ENCODE results near the gene PGM2. TPM values are rescaled to one million over a fixed set of nuclear protein-coding genes. Genes with fewer than 3 reads are reported as not detected.

PGM2 gene
- polyA plus RNA-seq, 1 donor from 2014 or later = 9.3 TPM

GRCh38 chr4:37896206-37896860 is 69.8 kb downstream of the PGM2 start:
- peaks cover 19% of the 10 kb centered on the region for H3K27me3 ChIP-seq (ENCODE audit: insufficient read depth, low read depth, low read length)
- no peaks in the 10 kb centered on the region for H4K20me1 ChIP-seq (ENCODE audit: insufficient read depth)
- no peak overlapping the region for H3K4me3 ChIP-seq (ENCODE audit: low read length)
- no peak overlapping the region for H2AFZ ChIP-seq (ENCODE audit: low read depth, low read length)
- no peaks in the 10 kb centered on the region for H3K79me2 ChIP-seq (replicated peaks; ENCODE audit: insufficient read depth, low read length)
- no peaks in the 10 kb centered on the region for H3K9me2 ChIP-seq (ENCODE audit: insufficient read depth, low read length)
- H3K36me3 ChIP-seq (ENCODE audit: insufficient read depth, low read length) = no peaks in the 10 kb centered on the region
- H3F3A ChIP-seq (ENCODE audit: insufficient read depth, low read length, poor library complexity, severe bottlenecking) = no peaks in the 10 kb centered on the region
- H3K9ac ChIP-seq (ENCODE audit: low read length) = no peak overlapping the region
- H3K9me3 ChIP-seq (ENCODE audit: low read length) = no peaks in the 10 kb centered on the region
- H3K4me2 ChIP-seq (ENCODE audit: low read length) = no peak overlapping the region
- TF ChIP-seq POLR2AphosphoS5 (IDR thresholded peaks at IDR 0.05) (no peak), EP300 (conservative IDR thresholded peaks at IDR 0.05; ENCODE audit: poor library complexity, severe bottlenecking) (no peak)
- no peak overlapping the region for H3K27ac ChIP-seq (ENCODE audit: low read length)

GRCh38 chr4:37902212-37902611 is 75.7 kb downstream of the PGM2 start:
- Histone ChIP-seq H3K36me3 (ENCODE audit: insufficient read depth, low read length) (no peaks in the 10 kb centered on the region), H3K4me2 (ENCODE audit: low read length) (no peak overlapping the region), H3K9ac (ENCODE audit: low read length) (no peak overlapping the region), H2AFZ (ENCODE audit: low read depth, low read length) (no peak overlapping the region), H3K9me3 (ENCODE audit: low read length) (no peaks in the 10 kb centered on the region), H3K9me2 (ENCODE audit: insufficient read depth, low read length) (no peaks in the 10 kb centered on the region), H3K27ac (ENCODE audit: low read length) (no peak overlapping the region), H3F3A (ENCODE audit: insufficient read depth, low read length, poor library complexity, severe bottlenecking) (no peaks in the 10 kb centered on the region), H3K4me3 (ENCODE audit: low read length) (no peak overlapping the region), H3K27me3 (ENCODE audit: insufficient read depth, low read depth, low read length) (no peaks in the 10 kb centered on the region), H4K20me1 (ENCODE audit: insufficient read depth) (no peaks in the 10 kb centered on the region), H3K79me2 (replicated peaks; ENCODE audit: insufficient read depth, low read length) (no peaks in the 10 kb centered on the region)
- no peak for TF ChIP-seq EZH2 (IDR thresholded peaks at IDR 0.05; ENCODE audit: borderline replicate concordance, insufficient read depth, low read length, poor library complexity, severe bottlenecking)
- TF ChIP-seq RAD21 (conservative IDR thresholded peaks at IDR 0.05) = no peak
- no peak for TF ChIP-seq MXI1 (conservative IDR thresholded peaks at IDR 0.05; ENCODE audit: poor library complexity, severe bottlenecking)
- TF ChIP-seq EP300 (conservative IDR thresholded peaks at IDR 0.05; ENCODE audit: poor library complexity, severe bottlenecking) = no peak

- Histone ChIP-seq H3K79me2 (replicated peaks; ENCODE audit: insufficient read depth, low read length) (no peaks in the 10 kb centered on the region), H3K27me3 (ENCODE audit: insufficient read depth, low read depth, low read length) (no peaks in the 10 kb centered on the region), H4K20me1 (ENCODE audit: insufficient read depth) (no peaks in the 10 kb centered on the region), H3K9ac (ENCODE audit: low read length) (no peak overlapping the region), H3K27ac (ENCODE audit: low read length) (no peak overlapping the region), H3F3A (ENCODE audit: insufficient read depth, low read length, poor library complexity, severe bottlenecking) (no peaks in the 10 kb centered on the region), H3K4me3 (ENCODE audit: low read length) (no peak overlapping the region), H3K9me3 (ENCODE audit: low read length) (no peaks in the 10 kb centered on the region), H3K36me3 (ENCODE audit: insufficient read depth, low read length) (no peaks in the 10 kb centered on the region), H2AFZ (ENCODE audit: low read depth, low read length) (no peak overlapping the region), H3K9me2 (ENCODE audit: insufficient read depth, low read length) (no peaks in the 10 kb centered on the region), H3K4me2 (ENCODE audit: low read length) (no peak overlapping the region)
- TF ChIP-seq EP300 (conservative IDR thresholded peaks at IDR 0.05; ENCODE audit: poor library complexity, severe bottlenecking) (no peak), POLR2AphosphoS5 (IDR thresholded peaks at IDR 0.05) (no peak), SMC3 (conservative IDR thresholded peaks at IDR 0.05; ENCODE audit: poor library complexity) (no peak), RAD21 (conservative IDR thresholded peaks at IDR 0.05) (no peak), CTCF (IDR thresholded peaks at IDR 0.05; ENCODE audit: poor library complexity, severe bottlenecking) (no peak), TAF1 (IDR thresholded peaks at IDR 0.05; ENCODE audit: low read depth) (no peak), REST (IDR thresholded peaks at IDR 0.05; ENCODE audit: borderline replicate concordance) (no peak), EZH2 (IDR thresholded peaks at IDR 0.05; ENCODE audit: borderline replicate concordance, insufficient read depth, low read length, poor library complexity, severe bottlenecking) (no peak), MXI1 (conservative IDR thresholded peaks at IDR 0.05; ENCODE audit: poor library complexity, severe bottlenecking) (no peak)
These were observed 76.5 kb downstream of the PGM2 start for GRCh38 chr4:37902738-37903693.
